PC-3 (cell line): ENCODE results near the gene AOAH. TPM values are rescaled to one million over a fixed set of nuclear protein-coding genes. Genes with fewer than 3 reads are reported as not detected.

Source experiments
- ATAC-seq: fragments of 200-7000 bp; cut with Tn5 transposase; 2 replicates; pipeline ENCODE4 v1.9.1; 2020; ENCODE audit warnings: mild to moderate bottlenecking, moderate library complexity
- BruUV-seq: library from RNA; stranded (reverse); fragments of 400-500 nt; replicated peaks from 2 replicates; lab custom pipeline; 2021; lab: Mats Ljungman, UMichigan
- CTCF ChIA-PET: fragments of 300-600 bp; sonication (Branson Sonifier 250); formaldehyde crosslinking; loops from one replicate; lab custom pipeline; 2022; ENCODE audit warnings: antibody characterized with exemption; lab: Charles Lee
- POLR2A ChIA-PET: fragments of 300-600 bp; sonication (Branson Sonifier 250); formaldehyde crosslinking; loops from one replicate; lab custom pipeline; 2022; ENCODE audit warnings: antibody characterized with exemption; ENCODE audit not compliant: unreplicated experiment; lab: Charles Lee
- DNase-seq: peaks from one replicate; pipeline ENCODE4 v3.0.0-alpha.2; 2015
- H2AFZ ChIP-seq: fragments of 300-600 bp; sonication (generic); 2 replicates; pipeline ENCODE4 v1.6.0; 2016; ENCODE audit warnings: antibody characterized with exemption, low read length
- H3F3A ChIP-seq: fragments of 300-600 bp; sonication (generic); one replicate; pipeline ENCODE4 v1.6.0; 2017; ENCODE audit warnings: antibody characterized with exemption, low read length, control low read depth, mild to moderate bottlenecking; ENCODE audit not compliant: unreplicated experiment
- H3K27ac ChIP-seq: fragments of 300-600 bp; sonication (generic); 2 replicates; pipeline ENCODE4 v1.5.1; 2016; ENCODE audit warnings: mild to moderate bottlenecking, low read length
- H3K27me3 ChIP-seq: fragments of 300-600 bp; sonication (generic); 2 replicates; pipeline ENCODE4 v1.6.1; 2016; ENCODE audit warnings: low read length, mixed read lengths
- H3K36me3 ChIP-seq: fragments of 300-600 bp; sonication (generic); 2 replicates; pipeline ENCODE4 v1.6.1; 2016; ENCODE audit warnings: low read depth, mixed run types, low read length, mixed read lengths
- H3K4me1 ChIP-seq: fragments of 300-600 bp; sonication (generic); 2 replicates; pipeline ENCODE4 v1.5.1; 2016; ENCODE audit warnings: low read length; ENCODE audit not compliant: insufficient read depth
- H3K4me2 ChIP-seq: fragments of 300-600 bp; sonication (generic); 2 replicates; pipeline ENCODE4 v1.6.0; 2016; ENCODE audit warnings: low read length
- H3K4me3 ChIP-seq: fragments of 300-600 bp; sonication (generic); 2 replicates; pipeline ENCODE4 v1.5.1; 2016; ENCODE audit warnings: mild to moderate bottlenecking, low read length, mixed read lengths
- H3K79me2 ChIP-seq: fragments of 300-600 bp; sonication (generic); 2 replicates; pipeline ENCODE4 v1.6.1; 2017; ENCODE audit warnings: low read length, mixed read lengths
- H3K9ac ChIP-seq: fragments of 300-600 bp; sonication (generic); 2 replicates; pipeline ENCODE4 v1.6.0; 2016; ENCODE audit warnings: mild to moderate bottlenecking, low read length
- H3K9me2 ChIP-seq: fragments of 300-600 bp; sonication (generic); replicated peaks from 2 replicates; pipeline ENCODE4 v1.6.1; 2016; ENCODE audit warnings: mixed run types, low read length, mixed read lengths
- H3K9me3 ChIP-seq: fragments of 300-600 bp; sonication (generic); 2 replicates; pipeline ENCODE4 v1.6.1; 2016; ENCODE audit warnings: low read length, mixed read lengths
- H4K20me1 ChIP-seq: fragments of 300-600 bp; sonication (generic); 2 replicates; pipeline ENCODE4 v1.6.1; 2016; ENCODE audit warnings: low read length, mixed read lengths
- EZH2 ChIP-seq: fragments of 300-600 bp; sonication (generic); IDR thresholded peaks from one replicate; pipeline ENCODE4 v1.6.1; 2017; ENCODE audit warnings: antibody characterized with exemption, mild to moderate bottlenecking, low read length; ENCODE audit not compliant: unreplicated experiment
- EZH2phosphoT487 ChIP-seq: fragments of 300-600 bp; sonication (generic); IDR thresholded peaks from 2 replicates; pipeline ENCODE4 v1.6.1; 2018; ENCODE audit warnings: mild to moderate bottlenecking, antibody characterized with exemption, low read length, borderline replicate concordance
- intact Hi-C: fragments of 100-400 bp; cut with micrococcal nuclease; formaldehyde crosslinking; loops from 2 replicates; pipeline ENCODE4 v1.9.0; 2023
- total RNA-seq: library from RNA; depleted of rRNA; stranded (reverse); fragments of >200 nt; gene quantifications from 2 replicates; pipeline ENCODE4 v1.2.3, GENCODE V29; 2014
- TF ChIP-seq, protein P1 (sequence below): fragments of 300-600 bp; sonication (generic); conservative IDR thresholded peaks from 2 replicates; pipeline ENCODE4 v1.5.1; 2017; ENCODE audit warnings: antibody characterized with exemption, low read depth, mild to moderate bottlenecking, low read length

Gene AOAH
- total RNA-seq, 1 experiment from 2014 or later: not detected

- Histone ChIP-seq H3K4me1 (no peaks in the 10 kb centered on the region), H3K27ac (no peak overlapping the region), H2AFZ (no peak overlapping the region), H3K4me3 (no peak overlapping the region), H3K36me3 (no peaks in the 10 kb centered on the region), H3F3A (no peaks in the 10 kb centered on the region), H3K4me2 (no peak overlapping the region), H3K9me2 (no peaks in the 10 kb centered on the region), H3K9ac (no peak overlapping the region), H3K79me2 (no peaks in the 10 kb centered on the region), H4K20me1 (no peaks in the 10 kb centered on the region), H3K27me3 (peaks cover 36% of the 10 kb centered on the region), H3K9me3 (no peaks in the 10 kb centered on the region)
- intact Hi-C loops: no loop called here
- no peak for ATAC-seq
- TF ChIP-seq EZH2phosphoT487 (no peak), EZH2 (no peak)
- TF ChIP-seq, protein P1, sequence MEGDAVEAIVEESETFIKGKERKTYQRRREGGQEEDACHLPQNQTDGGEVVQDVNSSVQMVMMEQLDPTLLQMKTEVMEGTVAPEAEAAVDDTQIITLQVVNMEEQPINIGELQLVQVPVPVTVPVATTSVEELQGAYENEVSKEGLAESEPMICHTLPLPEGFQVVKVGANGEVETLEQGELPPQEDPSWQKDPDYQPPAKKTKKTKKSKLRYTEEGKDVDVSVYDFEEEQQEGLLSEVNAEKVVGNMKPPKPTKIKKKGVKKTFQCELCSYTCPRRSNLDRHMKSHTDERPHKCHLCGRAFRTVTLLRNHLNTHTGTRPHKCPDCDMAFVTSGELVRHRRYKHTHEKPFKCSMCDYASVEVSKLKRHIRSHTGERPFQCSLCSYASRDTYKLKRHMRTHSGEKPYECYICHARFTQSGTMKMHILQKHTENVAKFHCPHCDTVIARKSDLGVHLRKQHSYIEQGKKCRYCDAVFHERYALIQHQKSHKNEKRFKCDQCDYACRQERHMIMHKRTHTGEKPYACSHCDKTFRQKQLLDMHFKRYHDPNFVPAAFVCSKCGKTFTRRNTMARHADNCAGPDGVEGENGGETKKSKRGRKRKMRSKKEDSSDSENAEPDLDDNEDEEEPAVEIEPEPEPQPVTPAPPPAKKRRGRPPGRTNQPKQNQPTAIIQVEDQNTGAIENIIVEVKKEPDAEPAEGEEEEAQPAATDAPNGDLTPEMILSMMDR: no peak
- no TSS peak for BruUV-seq
- ChIA-PET CTCF (interaction anchor here (0.7 kb wide), 1 partner anchor 1411 kb away, joined by 3 read pairs; no protein-coding TSS in a partner anchor), POLR2A (no interaction called here)
- DNase-seq: no peak
These were observed 31.8 kb downstream of the AOAH start for GRCh38 chr7:36692456-36692855.

DNA sequence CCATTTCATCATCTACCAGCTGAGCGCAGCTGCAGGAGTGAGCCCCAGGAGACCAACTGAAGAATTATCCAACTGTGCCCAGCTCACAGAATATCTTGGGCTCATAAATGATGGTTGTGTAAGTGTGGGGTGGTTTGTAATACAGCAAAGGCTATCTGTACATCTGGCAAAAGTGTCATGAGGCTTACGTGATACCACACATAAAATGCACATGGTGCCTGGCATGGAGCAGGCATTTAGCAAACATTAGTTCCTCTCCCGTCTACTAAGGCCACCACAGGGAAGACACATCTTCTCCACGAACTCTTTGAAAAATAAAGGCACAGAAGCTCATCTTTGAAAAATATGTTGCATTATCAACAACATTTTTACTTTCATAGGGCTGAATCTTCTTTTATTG, 32.3 kb downstream of the AOAH start:
- DNase-seq: no peak
- no TSS peak for BruUV-seq
- POLR2A ChIA-PET: no interaction called here

More for the DNA sequence above, 32.3 kb downstream of the AOAH start:
- no peaks in the 10 kb centered on the region for H3F3A ChIP-seq
- no peak for TF ChIP-seq EZH2phosphoT487
- TF ChIP-seq, protein P1: no peak
- TF ChIP-seq EZH2: no peak
- no peak overlapping the region for H2AFZ ChIP-seq
- no peaks in the 10 kb centered on the region for H3K36me3 ChIP-seq
- H3K27ac ChIP-seq: no peak overlapping the region
- H3K79me2 ChIP-seq: no peaks in the 10 kb centered on the region
- CTCF ChIA-PET: interaction anchor here (0.7 kb wide), 1 partner anchor 1412 kb away, joined by 3 read pairs; no protein-coding TSS in a partner anchor
- no peaks in the 10 kb centered on the region for H4K20me1 ChIP-seq
- H3K9me3 ChIP-seq: no peaks in the 10 kb centered on the region
- H3K4me2 ChIP-seq: no peak overlapping the region
- no peaks in the 10 kb centered on the region for H3K9me2 ChIP-seq
- H3K4me3 ChIP-seq: no peak overlapping the region
- no peak overlapping the region for H3K9ac ChIP-seq
- no peaks in the 10 kb centered on the region for H3K4me1 ChIP-seq
- no peak for ATAC-seq
- H3K27me3 ChIP-seq: peaks cover 36% of the 10 kb centered on the region
- intact Hi-C loops: no loop called here
